Right forelimb (tissue), 1 donor: Measurements from ENCODE around the gene EEF1AKMT2.
A peak's percentile ranks its signal among the peaks of the same experiment; 100 is the strongest.
"Not testable (repeated sequence)": the region's sequence is repeated elsewhere in the genome, so short reads cannot be mapped to it uniquely, and the experiment has no call there.

Experiments
- DNase-seq: peaks from one replicate; pipeline ENCODE4 v3.0.0-alpha.2; 2018

The EEF1AKMT2 gene

GRCh38 chr10:124754227-124754626 is 37.5 kb downstream of the EEF1AKMT2 start:
- no peak for DNase-seq

DNA sequence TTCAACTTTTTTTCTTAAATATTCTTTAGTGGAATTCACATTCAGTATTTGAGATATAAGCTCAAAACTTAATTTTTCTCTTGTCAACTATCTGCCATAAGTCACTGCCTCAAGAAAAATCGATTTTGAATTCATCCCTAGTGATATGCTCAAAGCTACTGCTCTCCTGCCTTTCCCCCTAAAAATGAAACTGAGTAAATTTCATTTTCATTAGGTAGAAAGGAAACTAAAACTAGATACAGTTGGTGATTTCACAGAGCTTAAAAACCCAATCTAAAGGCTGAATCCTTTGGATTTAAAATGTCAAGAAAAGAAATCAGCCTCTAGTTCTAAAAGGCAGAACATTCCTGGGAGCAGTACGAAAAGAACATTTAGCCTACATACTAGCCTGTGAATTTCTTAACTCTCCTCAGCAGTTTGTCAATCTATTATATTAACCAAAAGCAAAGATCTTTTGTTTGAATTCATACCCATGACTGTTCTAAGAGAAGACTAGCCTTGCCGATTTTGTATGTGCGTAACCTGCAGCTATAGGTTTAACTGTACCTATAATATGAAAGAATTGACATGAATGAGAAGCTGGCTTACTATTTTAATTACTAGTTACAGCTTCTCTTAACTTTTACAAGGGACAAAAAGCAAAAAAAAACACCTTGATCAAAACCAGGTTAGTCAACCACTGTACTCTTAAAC is 42.6 kb downstream of the EEF1AKMT2 start:
- no peak for DNase-seq

DNA sequence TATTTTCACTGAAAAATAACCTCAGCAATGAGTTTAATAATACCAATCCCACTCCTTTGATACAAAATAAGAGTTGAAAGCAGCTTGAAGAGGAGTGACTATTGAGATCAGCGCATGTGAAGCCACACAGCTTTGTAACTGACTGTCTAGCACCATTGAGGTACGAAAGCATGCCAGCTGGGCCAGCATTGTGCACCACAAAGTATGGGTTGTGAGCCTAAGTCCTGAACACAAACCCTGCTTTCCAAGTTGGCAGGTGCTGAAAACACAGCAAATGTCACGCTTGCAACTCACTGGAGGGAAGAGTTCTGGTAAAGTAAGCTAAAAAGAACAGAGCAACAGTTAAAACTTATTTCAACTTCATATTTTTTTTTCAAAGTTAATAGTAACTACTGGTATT is 43.5 kb downstream of the EEF1AKMT2 start:
- DNase-seq: no peak

- DNase-seq: no peak
Observed at GRCh38 chr10:124747745-124748144, 43.9 kb downstream of the EEF1AKMT2 start.

DNA sequence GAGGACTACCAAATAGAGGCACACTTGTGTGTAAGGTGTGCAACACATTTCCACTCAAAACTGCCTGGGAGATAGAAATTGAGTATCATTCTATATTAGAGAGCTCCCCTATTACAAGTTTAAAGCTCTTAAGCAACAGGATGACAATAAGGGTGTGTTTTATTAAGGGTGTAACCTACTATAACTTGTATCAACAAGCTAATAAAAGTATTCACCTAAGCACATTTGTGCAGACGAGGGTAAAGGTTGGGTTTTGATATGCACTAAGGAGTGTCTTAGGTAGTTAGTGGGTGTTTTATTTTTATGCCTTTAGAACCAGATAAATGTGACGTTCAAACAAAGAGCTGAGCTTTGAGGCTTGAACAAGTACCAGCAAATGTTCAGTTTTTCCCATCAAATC is 44.7 kb downstream of the EEF1AKMT2 start:
- DNase-seq: no peak

- not testable (repeated sequence) for DNase-seq
Observed at GRCh38 chr10:124746447-124746846, 45.2 kb downstream of the EEF1AKMT2 start.

DNA sequence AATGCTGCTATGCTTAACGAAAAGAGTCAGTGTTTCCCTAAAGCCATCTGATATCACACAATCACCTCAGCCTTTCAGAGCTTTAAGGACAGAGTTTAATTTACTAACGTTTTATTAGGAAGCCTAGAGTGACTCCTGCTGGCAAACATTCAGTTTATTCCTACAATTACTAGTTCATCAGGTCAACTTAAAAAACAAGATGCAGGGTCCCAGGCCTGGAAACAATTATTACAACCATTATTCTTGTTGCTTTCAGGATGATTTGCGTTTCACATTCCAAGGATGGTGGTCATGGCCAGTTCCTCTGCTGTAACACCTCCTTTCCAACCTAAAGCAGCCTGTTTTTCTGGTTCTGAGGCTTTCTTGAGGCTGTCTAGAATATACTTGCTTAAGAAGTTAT is 46.0 kb downstream of the EEF1AKMT2 start:
- DNase-seq: no peak

DNA sequence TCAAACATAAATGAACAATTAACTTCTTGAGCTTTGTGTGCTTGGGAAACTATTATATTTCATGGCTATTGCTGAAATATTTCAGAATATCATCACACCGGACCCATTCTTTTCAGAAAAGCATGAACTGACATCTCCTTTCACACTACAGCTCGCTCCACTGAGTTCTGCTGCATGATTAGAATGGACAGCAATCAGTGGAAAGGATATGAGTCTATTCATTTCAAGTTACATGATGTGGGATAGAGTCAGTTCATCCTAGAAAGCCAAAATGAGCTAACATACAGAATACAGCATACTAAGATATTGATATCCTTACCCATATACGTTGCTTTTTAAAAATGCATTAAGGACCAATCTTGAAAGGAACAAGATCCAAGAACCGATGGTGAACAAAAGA is 46.4 kb downstream of the EEF1AKMT2 start:
- no peak for DNase-seq

GRCh38 chr10:124744102-124745050 is 47.3 kb downstream of the EEF1AKMT2 start, which contains the start of gene FAM53B:
Gene FAM53B (minus strand): TSS chr10:124744378. CDS start chr10:124706713, 37,665 bp downstream.
- peak; percentile 89 for DNase-seq

DNA sequence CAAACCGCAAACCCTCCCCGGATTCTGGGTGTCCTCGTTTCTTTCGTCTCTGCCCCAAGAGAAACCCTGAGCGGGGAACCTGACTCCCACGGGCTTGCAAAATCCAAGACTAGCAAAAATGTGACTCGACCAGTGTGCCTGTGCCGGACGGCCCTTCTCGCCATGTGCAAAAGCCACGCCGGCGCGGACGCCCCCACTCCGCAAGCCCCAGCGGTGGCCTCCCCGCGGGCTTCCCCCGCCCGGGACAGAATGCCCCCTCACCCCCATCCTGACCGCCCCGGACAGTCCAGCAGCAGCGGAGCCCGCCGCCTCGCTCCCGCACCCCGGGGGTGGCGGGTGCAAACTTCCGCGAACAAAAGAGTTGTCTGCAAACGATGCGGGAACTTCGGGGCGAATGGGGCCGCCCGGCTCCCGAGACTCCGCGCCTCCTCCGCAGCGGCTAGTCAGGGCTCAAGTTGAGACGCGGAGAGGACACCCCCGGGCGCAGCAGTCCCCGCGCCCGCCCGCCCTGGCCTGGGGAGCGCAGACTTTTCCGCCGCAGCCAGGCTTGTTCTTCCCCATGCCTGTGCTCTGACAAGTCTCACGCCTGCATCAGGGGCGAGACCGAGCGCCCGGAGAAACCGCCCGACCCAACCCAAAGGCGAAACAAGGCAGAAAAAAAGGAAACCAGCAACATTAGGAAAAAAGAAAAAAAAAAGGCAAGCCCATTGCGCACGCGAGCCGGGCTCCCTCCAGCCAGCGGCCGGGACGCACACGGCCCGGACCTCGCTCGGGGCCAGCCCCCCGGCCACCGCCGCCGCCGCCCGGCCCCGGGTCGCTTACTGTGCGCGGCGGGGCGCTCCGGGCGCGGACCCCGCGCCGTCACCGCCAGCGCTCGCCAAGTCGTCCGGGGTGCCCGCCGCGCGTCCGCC is 48.2 kb downstream of the EEF1AKMT2 start:
- DNase-seq: peak; percentile 66

DNA sequence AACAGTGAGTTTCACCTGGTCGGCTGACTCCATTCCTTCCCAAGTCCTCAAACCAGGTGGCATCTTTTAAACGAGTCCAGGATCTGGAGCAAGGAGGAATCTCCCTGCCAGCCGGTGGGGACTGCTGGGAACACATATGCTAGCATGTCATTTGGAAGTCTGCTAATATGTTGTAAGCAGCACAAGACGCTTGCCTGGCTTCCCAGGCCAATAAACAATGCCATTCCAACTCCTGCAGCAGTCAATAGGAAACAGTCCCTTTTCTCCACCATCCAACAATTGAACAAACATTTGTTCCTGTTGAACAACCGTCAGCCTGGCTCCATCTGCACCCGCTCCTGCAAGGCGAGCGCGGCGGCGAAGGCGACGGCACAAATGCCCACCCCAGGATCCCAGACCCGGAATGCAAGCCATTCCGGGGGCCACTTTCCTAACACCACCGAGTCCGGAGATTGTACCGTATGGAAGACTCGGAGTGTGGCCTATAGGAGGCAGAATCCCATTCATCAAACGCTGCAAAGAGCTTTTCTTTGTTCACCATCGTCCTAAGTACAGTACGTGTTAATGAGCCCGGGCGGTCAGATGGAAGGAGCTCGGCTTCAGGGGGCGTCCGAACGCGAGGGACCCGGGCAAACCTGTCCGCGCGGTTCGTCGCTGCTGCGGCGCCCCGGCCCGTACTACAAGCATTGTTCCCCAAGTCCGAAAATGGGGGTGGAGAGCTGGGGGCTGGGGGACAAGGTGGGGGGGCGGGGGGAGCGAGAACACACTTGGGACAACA is 49.1 kb downstream of the EEF1AKMT2 start:
- DNase-seq: peak; percentile 61

GRCh38 chr10:124741922-124742412 is 49.7 kb downstream of the EEF1AKMT2 start:
- DNase-seq: no peak

DNA sequence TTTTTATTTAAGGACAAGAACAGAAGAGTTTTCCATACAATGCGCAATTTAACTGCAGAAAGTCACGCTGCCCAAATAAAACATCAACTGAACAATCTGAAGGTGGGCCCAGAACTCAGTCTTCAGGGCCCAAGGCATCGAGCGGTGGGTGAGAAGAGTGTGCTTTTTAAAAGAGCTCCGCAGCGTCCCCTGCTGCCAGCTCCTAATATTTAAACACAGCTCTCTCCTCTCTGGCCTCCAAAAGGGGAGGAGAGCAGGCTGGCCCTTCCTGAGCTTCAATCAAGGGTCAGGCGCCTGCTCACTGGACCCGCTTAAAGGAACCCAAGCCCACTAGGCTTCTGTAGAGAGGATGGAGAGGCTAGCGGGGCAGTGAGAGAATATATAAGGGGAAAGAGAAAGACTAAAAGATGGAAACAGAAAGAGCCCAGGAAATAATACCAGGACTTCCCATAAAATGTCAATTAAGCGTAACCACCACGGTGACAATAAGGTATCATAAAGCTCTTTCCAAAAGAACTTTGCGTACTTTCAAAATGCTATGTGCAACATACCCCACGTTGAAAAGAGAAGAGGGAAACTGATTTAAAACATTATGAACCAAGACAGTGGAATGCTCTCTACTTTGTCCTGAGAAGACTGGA is 50.3 kb downstream of the EEF1AKMT2 start:
- DNase-seq: peak; percentile 89

DNA sequence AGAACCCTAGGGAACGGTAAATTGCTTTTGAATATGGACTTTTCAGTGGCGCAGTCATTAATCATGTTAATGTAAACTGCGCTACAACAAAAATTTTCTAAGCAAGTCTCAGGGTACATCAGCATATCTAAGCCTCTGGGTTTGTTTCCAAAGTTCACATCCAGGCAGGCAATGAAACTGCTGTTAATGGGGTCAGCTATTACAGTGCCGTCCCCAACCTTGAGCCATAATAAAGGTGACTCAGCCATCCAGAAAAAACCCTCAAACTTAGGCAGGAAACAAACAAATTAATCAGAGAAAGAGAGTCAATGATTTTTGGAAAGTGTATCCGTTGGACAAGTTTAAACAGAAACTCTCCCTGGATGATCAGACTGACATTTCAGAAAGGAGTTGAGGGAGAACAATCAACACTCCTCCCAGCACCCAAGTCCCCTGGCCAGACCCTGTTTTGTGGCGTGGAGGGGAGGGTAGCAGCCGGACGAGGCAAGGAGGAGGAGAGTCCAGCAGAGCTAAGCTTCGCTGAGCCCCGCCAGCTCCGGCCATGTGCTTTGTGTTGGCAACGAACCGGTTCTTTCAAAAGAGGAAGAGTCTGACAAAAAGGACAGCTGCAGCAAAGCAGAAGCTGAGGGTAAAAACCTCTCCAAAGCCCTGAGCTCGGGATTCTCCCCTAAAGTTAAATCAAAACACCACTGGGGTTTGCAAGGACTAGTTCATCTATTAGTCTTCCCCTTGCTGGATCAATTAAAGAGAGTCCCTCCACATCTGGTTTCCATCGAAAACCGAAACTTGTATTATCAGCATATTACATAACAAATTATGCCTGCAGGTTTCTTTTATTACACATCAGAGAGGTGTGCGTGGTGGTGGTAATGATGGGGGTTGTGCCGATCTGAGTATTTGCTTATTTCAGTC is 51.1 kb downstream of the EEF1AKMT2 start:
- DNase-seq: peak; percentile 79

DNA sequence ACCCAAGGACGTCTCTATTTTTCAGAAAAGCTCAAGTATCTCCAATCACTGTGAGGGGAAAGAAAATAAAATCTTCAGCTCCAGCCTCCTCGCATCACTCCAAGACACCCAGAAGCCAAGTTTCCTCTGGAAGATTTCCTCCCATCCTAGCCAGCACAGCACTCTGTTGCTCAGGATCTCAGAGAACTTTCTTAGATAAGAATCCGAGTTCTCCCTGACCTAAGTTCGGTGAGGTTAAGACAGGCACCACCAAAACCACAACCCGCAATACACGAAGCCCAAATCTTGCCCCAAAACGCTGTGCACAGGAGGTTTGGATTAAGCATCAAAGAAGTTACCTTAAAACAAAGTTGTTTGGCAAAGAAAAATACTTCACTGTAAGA is 51.7 kb downstream of the EEF1AKMT2 start:
- peak; percentile 66 for DNase-seq

- DNase-seq: no peak
Observed at GRCh38 chr10:124739119-124739921, 52.4 kb downstream of the EEF1AKMT2 start.

DNA sequence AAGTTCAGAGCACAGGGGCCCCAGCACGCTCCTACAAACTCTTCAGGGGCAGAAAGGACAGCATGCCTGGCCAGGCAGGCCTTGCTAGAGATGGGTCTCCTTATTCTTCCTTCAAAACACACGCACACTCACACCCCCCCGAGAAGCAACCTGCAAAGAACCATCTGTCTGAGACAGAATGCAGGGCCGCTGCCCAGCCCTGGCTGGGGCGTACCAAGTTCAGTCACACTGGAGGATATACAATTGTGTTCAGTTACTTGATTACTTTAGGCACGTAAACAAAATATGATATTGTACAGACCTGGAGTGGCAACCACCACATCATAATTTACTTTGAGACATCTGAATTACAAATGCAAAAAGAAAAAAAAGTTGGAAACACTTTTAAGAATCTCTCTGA is 53.2 kb downstream of the EEF1AKMT2 start:
- DNase-seq: no peak

DNA sequence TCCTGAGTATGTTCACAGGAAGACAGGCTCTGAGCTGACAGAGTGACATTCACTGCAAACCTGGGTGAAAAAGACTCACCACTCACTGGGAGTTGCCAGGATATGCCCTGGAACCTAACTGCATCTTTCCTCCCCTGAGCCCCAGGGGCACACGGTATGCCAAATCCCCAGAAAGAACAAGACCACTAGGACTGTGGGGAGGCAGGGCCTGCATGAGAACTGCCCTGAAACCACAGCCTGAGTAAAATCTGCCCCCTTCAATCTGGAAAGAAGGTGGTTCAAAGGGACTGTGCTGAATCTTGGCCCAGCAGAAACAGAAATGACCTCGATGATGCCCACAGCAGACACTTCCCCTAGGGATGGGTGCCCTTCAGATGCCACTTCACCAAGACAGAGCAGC is 54.0 kb downstream of the EEF1AKMT2 start:
- DNase-seq: no peak

DNA sequence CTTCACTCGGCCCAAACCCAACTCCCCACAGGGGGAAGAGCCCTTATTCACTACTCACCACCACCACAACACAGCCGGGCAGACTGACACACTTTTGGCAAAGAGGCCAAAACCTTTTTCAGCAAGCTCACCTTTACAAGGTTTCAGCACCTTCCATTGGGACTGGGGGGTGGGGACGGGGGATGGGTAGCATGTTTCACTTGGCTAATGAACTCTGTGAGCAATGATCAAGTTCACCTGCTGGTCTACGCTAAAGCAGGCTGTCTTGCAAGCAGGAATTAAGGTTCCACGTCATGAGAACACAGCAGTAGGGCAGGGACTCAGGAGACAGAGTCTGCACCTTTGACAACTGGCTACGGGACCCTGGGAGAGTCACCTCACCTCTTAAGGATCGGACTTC is 54.5 kb downstream of the EEF1AKMT2 start:
- no peak for DNase-seq
